CMK (cell line): ENCODE results near the gene SCP2.
"Not testable (repeated sequence)": the region's sequence is repeated elsewhere in the genome, so short reads cannot be mapped to it uniquely, and the experiment has no call there.

Experiments used
- DNase-seq: peaks from one replicate; pipeline ENCODE4 v3.0.0-alpha.2; 2010; ENCODE audit warnings: low read depth

Gene SCP2

DNA sequence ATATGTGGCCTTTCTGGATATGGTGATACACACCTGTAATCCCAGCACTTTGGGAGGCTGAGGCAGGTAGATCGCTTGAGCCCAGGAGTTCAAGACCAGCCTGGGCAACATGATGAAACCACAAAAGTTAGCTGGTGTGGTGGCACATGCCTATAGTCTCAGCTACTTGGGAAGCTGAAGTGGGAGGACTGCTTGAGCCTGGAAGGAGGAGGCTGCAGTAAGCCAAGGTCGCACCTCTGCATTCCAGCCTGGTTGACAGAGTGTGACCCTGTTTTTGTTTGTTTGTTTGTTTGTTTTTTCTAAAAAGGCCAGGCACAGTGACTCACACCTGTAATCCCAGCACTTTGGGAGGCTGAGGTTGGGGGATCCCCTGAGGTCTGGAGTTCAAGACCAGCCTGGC, 42.2 kb downstream of the SCP2 start:
- DNase-seq = not testable (repeated sequence)

DNA sequence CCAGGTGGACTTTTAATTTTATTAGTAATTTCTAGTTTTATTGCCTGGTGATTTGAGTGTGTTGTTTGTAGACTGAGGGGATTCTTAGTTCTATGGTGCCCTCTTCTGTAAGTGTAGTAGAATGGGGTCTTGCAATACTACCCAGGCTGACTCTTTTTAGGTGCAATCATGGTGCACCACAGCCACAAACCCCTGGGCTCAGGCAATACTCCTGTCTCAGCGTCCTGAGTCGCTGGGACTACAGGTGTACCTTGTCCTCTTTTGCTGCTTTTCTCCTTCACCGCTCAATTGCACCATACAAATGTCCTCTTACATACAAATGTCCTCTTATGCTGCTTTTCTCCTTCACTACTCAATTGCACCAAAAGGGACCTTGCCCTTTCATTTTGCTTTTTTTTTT, 43.1 kb downstream of the SCP2 start:
- DNase-seq = no peak

DNA sequence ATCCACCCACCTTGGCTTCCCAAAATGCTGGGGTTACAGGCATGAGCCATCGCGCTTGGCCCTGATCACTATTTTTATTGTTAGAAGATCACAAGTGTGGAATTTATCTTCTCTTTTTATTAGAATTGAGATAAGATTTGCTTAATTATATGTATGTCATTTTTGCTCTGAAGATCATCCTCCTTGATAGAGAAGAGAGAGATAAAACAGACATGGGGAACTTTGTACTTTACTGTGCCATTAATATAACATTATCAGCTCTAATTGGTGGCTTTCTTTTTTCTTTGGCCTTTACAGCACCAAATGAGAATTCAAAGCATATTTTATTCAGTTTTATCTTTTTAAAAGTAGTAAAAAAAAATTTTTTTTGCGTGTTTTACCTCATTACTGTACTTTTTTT, 46.8 kb downstream of the SCP2 start:
- no peak for DNase-seq

DNA sequence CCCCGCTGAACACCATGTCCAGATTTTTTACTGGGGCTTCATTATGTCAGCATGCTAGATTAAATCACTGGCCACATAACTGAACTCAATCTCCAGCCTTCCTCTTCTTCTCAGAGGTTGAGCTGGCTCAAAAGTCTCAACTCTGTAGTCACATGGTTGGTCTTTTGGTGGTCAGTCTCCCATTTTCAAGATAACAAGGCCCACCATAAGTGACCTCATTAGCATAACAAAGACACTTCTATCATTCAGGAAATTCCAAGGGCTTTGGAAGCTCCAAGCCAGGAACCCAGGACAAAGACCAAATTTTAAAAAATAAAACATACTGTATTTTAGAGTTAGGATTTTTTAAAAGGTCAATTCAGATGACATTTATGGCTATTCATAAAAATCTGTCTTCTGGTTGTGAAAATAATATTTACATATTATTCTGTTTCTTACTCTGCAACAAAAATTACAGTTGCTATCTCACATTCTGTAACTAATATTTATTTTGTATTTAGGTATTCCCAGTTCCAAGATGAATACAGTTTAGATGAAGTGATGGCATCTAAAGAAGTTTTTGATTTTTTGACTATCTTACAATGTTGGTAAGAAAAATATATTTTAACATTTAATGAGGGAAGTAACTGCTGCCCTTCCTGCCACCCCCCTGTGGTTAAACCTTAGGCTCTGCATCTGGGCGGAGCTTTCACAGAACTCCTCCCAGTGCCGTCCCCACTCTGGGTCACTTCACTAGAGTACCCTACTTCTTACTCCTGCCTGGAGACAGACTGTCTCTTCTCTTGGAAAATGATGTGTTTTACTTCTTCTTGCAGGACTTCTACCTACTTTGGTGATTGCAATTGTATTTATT, 49.3 kb downstream of the SCP2 start:
- peak; percentile 1 for DNase-seq

DNA sequence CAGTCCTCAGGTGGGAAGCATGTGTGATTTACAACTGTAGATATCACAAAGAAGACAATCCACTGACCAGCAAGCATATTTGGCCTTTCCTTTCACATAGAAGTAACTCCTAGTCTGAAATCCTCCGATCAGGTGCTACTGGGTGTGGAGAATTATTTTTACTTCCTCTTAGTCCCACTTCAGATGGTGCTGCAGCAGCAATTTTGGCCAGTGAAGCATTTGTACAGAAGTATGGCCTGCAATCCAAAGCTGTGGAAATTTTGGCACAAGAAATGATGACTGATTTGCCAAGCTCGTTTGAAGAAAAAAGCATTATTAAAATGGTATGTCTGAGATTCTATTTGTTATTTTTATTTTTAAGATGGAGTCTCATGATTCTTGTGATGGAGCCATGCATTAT, 51.0 kb downstream of the SCP2 start:
- no peak for DNase-seq

DNA sequence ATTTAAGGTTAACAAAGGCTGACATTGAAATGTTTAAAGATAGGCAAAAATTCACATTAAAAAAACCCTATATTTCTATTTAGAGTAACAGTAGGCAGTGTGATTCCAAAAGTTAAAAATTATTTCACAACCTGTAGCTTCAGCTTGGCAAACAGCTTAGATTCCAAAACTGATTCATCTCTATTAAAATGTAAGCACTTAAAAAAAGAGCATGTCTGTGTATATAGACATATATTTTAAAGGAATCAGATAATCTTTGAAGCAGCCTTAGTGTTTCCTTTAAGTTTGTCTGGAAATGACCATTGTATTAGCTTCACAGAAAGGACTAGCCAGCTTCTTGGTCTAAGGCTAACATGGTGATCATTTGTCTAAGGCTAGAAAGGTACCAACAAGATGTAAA, 65.7 kb downstream of the SCP2 start:
- not testable (repeated sequence) for DNase-seq

DNA sequence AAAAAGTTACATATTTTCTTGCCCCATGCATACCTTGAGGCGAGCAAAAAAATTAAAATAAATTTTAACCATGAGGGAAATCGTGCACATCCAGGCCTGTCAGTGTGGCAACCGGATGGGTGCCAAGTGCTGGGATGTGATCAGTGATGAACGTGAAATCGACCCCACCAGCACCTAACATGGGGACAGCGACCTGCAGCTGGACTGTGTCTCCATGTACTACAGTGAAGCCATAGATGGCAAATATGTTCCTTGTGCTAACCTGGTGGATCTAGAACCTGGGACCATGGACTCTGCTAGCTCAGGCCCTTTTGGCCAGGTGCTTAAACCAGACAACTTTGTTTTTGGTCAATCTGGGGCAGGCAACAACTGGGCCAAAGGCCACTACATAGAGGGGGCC, 67.6 kb downstream of the SCP2 start:
- DNase-seq = no peak

DNA sequence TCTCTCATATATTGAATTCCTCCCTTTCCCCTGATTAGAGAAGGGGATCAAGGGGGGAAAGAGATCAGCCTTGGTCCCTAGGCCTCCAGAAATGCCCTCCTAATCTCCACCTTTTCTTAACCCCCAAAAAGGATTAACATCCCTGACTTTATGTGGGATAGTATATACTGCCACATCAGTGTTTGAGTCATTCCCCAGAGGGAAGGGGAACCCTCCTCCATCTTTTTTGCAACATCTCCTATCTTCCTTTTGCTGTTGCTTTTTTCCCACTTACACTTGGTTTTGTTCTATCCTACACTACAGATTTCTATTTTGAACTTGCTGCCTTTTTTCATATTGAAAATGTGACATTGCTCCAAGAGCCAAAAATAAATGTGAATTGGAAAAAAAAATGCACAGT, 69.6 kb downstream of the SCP2 start:
- no peak for DNase-seq

DNA sequence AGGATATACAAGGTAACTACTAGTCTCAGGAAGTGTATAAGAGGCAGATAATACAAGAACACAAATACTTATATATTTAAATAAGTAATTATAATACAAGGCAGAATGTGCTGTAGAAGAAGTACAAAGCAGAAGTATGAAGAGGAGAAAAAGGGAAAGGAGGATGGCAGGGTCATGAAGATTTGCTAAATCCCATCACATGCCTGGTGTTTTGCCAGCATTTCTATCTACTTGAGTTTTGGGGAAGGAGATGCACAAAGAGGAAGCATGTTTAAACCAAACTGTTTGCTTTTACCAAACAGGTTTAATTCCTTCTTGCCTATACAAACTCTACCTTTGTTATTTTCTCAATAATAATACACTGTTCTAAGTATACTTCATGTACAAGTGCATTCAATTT, 74.1 kb downstream of the SCP2 start:
- DNase-seq = no peak

DNA sequence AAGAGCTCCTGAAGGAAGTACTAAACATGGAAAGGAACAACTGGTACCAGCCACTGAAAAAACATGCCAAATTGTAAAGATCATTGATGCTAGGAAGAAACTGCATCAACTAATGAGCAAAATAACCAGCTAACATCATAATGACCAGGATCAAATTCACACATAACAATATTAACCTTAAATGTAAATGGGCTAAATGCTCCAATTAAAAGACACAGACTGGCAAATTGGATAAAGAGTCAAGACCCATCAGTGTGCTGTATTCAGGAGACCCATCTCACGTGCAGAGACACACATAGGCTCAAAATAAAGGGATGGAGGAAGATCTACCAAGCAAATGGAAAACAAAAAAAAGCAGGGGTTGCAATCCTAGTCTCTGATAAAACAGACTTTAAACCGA, 79.5 kb downstream of the SCP2 start:
- DNase-seq = not testable (repeated sequence)

DNA sequence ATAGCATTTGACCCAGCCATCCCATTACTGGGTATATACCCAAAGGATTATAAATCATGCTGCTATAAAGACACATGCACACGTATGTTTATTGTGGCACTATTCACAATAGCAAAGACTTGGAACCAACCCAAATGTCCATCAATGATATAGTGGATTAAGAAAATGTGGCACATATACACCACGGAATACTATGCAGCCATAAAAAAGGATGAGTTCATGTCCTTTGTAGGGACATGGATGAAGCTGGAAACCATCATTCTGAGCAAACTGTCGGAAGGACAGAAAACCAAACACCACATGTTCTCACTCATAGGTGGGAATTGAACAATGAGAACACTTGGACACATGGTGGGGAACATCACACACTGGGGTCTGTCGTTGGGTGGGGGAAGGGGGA, 83.2 kb downstream of the SCP2 start:
- not testable (repeated sequence) for DNase-seq

DNA sequence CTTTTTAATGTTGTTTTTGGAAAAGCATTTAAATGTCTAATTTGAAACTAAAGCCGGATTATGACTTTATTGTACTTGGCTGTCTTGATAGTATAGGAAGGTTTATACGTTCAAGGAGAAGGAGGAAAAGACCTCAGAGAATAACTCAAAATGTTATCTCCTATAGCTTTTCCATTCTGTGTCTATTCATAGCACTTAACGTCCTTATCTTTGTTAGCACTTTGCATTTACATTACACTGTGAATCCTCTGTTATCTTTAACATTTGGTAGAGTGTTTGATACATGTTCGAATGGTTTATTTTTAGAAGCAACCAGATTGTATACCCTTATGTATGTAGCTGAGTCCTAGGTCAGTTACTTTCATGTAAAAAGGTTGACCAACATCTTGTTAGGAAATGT, 84.1 kb downstream of the SCP2 start:
- no peak for DNase-seq

DNA sequence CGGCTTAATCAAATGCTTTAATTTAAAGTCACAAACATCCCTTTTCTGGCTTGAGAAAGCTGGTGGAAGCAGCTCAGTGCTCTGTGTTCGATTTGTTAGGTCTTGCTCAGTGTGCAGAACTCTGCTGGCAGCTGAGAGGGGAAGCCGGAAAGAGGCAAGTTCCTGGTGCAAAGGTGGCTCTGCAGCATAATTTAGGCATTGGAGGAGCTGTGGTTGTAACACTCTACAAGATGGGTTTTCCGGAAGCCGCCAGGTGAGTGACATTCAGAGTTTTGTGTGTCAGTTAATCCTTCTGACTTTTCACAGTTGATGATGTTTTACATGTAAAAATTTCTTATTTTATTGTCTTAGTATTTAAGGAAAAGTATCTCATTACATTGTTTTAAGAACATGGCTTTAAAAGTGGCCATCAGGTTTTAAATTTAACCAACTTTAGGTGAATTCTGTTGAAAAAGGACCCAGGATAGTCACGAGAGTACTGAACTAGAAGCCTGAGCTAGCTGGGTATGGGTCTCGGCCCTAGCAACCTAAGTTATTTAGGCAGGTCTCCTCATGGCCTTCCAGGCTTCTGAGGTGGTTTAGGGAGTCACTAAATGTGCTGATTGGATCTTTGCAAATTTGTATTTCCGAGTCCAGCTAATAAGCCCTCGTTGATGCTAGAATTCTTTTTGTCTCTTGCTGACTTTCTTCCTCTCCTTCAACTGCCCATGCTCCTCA, 87.9 kb downstream of the SCP2 start:
- peak; percentile 96 for DNase-seq

DNA sequence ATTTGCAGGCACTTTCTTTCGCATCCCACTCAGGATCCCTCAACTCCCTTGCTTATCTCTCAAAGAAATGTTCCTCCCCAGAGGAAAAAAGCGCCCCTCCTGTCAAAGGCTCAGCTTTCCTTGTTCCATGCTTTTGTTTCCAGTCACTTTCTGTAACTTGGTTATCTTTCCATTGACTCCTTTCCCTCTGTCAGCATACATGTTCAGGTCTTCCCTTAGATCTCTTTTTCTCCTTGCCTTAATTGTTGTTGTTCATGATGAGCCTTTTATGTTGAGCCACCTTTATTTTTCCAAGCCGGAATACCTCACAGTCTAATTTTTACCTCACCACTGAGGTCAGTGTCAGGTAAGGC, 88.4 kb downstream of the SCP2 start:
- no peak for DNase-seq

DNA sequence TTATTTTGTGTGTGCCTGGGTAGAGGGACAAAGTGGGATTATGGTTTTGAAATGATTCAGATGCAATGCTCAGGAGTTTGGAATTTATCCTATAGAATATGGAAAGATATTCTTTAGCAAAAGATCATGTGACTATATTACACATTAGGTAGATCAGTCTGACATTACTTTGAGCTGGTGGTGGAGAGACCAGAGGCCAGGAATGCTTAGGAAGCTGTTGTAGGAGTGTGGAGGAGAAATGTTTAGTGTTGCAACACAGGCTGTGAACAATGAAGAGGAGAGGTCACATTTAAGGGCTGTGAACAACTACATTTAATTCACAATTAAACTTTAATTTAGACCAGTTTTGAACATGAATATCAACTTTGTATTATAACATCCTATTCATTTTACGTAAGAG, 89.6 kb downstream of the SCP2 start:
- no peak for DNase-seq

DNA sequence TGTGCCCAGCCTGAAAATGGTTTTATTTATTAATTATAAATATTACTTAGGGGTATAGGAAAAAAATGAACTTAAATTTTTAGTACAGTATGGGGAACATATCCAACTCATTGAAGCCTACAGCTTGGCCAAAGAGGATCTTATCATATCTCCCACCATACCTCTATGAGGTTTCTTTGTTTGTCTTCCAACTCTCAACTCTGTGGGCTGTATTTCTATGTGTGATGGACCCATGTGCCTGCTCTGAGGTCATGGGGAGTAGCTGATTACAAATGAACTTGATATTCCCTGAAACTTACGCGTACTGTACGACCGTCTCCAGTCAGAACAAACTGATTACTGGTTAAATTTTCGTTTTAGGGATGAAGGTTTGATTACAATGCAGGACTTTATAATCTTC, 93.5 kb downstream of the SCP2 start:
- DNase-seq = no peak

DNA sequence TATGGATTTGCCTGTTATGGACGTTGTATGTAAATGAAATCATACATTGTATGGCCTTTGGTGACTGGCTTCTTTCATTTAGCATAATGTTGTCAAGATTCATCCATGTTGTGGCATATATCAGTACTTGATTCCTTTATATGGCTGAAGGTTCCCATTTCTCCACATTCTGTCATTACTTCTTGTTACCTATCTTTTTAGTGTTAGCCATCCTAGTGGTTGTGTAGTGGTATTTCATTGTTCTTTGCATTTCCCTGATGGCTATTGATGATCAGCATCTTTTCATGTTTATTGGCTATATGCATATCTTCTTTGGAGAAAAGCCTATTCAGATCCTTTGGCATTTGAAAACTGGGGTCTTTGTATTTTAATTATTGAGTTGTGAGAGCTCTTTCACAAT, 95.1 kb downstream of the SCP2 start:
- DNase-seq = no peak

DNA sequence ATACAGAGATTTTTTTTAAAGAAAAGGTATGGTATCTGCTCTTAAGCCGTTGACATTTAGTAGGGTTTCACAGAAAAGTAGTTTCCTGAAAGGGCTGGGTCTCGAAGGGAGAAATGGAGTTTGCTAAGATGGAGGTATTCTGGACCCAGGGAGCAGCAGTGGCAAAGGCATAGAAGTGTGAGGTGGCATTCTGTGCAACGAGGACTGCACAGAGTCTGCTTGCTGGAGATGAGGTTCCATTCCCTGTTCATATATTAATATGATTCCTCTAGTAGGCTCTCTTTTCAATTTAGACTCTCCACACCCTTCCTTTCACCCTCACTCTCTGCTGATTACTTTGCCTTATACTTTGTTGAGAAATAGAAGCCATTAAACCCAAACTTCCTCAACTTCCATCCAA, 96.5 kb downstream of the SCP2 start:
- no peak for DNase-seq

DNA sequence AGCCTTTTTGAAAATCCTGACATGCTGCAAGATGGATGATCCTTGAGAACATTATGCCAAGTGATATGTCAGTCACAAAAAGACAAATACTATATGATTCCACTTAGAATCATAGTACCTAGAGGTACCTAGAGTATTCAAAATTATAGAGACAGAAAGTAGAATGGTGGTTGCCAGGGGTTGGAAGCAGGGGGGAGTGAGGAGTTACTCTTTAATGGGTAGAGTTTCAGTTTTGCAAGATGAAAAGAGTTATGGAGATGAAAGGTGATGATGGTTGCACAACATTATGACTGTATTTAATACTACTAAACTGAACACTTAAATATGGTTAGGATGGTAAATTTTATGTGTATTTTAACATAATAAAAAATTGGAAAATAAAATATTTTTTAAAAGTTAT, 97.0 kb downstream of the SCP2 start:
- no peak for DNase-seq

DNA sequence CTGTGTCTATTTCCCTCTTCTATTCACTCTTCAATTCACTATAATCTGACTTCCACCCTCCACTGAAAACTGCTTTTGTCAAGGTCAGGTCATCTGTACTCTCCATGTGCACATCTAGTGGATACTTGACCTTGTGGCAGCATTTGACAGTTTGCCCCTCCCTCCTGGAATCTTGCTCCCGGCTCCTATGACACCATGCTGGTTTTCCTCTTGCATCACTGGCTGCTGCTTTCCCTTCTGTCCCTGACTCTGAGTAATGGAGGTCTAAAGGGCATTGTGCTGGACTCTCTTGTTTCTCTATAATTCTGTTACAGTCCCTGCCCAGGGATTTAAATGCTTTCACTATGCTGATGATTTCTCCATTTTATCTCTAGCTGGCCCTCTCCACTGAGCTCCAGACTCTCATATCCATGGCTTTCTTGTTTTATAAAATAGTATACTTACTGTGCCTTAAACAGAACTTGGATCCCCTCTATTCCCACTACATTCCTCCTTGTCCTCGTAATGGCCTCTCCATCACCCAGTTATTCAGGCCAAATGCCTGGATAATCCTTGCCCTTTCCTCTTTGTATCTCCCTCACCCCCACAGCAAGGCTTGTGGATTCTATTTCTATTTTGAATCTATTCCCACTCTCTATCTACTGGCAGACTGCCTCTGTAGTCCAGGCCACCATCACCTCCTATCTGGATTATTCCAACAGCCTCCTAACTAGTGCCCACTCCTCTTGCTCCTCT, 98.1 kb downstream of the SCP2 start:
- no peak for DNase-seq

DNA sequence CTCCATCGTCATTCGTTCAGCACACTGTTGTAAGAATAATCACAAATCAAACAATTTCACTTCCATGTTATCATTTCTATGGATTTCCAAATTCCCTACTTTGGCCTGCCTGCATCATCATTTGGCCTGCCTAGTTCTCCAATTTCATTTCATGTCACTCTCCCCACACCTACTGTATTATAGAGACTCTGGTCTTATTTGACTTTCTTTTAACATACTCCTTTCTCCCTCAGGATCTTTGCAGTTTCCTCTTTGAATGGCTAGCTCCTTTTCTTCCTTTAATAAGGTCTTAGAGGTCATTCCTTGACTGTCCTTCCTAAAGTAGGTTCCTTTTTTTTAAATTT, 98.7 kb downstream of the SCP2 start:
- no peak for DNase-seq

DNA sequence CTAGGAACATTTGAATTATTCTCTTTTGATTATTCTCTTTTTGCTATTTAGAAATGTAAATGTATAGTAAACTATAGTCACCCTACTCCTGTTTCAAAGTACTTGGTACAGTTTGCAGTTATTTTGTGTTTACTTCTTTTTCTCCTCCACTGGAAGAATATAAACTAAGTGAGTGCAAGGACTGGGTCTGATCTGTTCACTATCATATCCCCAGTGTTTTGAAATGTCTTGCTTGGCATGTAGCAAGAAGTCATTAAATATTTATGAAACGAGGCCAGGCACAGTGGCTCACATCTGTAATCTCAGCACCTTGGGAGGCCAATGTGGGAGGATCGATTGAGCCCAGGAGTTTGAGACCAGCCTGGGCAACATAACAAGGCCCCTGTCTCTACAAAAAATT, 99.2 kb downstream of the SCP2 start:
- no peak for DNase-seq

DNA sequence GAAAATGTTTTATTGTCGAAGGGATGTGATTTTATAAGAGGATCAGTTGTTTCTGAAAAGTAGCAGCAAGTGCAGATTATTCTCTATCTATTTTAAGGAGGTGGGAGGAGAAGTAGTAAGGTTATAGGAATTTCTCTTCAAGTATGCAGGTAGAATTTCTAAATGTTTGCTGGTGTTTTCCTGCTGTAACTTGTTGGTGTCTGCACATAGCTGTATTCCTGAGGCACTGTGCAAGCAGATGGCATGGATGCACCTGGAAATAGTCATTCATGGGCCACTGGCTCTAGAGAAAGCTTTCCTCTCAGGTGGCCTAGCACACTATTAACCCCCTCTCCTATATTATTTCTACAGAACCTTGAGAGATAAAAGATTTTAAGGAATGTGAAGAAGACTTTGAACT, 104.7 kb downstream of the SCP2 start:
- DNase-seq = no peak
